ENCODE results near the gene PFN4.
"Not testable (repeated sequence)": the region's sequence is repeated elsewhere in the genome, so short reads cannot be mapped to it uniquely, and the experiment has no call there.

The PFN4 gene

DNA sequence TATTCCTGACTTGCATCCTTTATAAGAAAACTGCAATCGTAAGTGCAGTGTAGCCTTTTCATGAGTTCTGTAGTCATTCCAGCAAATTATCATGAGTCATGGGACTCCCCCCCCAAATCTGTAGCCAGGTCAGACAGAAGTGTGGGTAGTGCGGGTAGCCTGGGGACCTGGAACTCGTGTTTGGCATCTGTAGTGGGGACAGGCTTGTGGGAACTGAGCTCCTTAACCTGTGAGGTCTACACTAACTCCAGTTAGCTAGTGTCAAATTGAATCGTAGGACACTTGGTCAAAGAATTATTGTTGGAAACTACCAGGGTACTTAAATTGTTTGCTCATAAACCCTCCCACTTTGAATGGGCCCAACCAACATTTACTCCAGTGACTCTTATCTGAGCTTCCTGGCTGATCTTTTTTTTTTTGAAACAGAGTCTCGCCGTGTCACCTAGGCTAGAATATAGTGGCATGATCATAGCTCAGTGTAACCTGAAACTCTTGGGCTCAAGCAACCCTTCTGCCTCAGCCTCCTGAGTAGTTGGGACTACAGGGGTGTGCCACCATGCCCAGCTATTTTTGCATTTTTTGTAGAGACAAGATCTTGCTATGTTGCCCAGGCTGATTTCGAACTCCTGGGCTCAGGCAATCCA, 12.4 kb downstream of the PFN4 start:
- no peak for DNase-seq

DNA sequence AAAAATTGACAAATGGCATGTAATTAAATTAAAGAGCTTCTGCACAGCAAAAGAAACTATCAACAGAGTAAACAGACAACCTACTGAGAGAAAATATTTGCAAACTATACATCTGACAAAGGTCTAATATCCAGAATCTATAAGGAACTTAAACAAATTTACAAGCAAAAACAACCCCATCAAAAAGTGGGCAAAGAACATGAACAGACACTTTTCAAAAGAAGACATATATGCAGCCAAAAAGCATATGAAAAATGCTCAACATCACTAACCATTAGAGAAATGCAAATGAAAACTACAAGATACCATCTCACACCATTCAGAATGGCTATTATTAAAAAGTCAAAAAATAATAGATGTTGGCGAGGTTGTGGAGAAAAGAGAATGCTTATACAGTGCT, 13.7 kb downstream of the PFN4 start:
- not testable (repeated sequence) for DNase-seq

DNA sequence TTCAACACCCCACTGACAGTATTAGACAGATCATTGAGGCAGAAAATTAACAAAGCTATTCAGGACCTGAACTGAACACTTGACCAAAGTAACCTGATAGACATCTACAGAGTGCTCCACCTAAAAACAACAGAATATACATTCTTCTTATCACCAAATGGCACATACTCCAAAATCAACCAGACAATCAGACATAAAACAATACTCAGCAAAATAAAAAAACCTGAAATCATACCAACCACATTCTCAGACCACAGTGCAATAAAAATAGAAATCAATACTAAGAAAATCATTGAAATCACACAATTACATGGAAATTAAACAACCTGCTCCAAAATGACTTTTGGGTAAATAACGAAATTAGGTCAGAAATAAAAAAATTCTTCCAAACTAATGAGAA, 15.8 kb downstream of the PFN4 start:
- no peak for DNase-seq

DNA sequence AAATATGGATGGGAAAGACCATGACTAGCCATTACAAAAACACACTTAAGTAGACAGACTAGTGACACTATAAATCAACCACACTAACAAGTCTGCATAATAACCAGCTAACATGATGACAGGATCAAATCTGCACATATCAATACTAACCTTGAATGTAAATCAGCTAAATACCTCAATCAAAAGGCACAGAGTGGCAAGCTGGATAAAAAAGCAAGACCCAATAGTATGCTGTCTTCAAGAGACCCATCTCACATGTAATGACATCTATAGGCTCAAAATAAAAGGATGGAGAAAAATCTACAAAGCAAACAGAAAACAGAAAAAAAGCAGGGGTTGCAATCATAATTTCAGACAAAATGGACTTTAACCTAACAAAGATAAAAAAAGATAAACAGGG, 16.3 kb downstream of the PFN4 start:
- no peak for DNase-seq

DNA sequence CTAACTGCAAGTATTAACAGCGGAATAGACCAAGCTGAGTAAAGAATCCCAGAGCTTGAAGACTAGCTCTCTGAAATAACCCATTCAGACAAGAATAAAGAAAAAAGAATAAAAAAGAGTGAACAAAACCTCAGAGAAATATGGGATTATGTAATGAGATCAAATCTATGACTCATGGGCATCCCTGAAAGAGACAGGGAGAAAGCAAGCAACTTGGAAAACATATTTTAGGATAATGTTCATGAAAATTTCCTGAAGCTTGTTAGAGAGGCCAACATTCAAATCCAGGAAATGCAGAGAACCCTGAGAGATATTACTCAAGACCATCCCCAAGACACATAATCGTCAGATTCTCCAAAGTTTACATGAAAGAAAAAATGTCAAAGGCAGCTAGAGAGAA, 17.3 kb downstream of the PFN4 start:
- DNase-seq = no peak

DNA sequence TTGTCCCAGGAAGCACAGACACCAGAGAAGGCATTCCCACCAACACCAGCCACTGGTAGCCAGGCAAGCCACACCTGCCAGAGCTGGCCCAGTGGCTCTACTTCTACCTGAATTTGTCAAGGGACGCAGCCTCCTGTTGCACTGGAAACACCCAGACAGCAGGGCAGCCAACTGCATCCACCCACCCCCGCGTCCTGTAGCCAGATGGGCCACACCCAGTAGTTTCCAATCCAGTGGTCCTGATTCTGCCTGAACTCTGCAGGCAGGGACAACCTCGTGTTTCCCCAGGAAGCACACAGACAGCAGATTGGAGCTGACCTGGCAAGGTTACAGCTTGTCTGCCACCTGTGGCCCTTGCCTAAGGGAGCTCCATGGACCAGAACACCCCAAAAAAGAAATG, 18.2 kb downstream of the PFN4 start:
- DNase-seq = no peak

DNA sequence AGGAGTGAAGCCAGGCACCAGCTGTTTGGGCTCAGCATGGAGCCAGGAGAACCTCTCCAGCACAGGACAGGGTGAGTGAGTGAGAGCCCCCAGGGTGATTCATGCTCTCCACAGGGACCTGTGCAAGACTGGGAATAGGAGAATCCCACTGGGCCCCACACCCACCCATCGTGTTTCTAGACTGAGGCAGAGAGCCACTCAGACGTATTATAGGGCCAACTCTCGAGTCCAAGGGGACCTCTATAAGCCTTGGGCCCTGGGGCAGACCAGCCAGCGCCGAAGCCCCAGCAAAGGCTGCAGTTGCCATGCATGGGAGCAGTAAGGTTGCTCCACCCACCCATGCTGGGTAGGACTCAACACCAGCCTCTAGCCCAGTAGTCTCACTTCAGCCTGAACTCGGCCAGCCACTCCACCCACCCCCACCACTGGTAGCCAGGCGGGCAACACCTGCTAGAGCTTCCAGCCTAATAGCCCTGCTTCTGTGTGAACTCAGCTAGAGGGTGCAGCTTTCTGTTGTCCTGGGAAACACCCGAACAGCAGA, 19.0 kb downstream of the PFN4 start:
- DNase-seq = no peak

DNA sequence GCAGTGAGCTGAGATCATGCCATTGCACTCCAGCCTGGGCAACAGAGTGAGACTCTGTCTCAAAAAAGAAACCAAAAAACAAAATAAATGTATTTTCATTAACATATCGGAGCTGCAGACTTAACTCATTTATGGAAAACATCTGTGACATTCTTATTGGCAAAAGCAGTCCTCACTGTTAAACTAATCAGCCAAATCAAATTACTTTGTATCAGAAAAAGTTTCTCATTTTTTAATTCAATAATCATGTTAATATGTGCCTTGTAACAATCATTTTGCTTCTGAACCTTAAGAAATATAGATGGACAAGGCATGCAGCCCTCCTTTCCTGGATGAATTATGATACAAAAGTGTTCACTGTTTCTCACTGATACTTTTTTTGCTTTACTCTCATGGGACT, 20.5 kb downstream of the PFN4 start:
- DNase-seq = no peak

DNA sequence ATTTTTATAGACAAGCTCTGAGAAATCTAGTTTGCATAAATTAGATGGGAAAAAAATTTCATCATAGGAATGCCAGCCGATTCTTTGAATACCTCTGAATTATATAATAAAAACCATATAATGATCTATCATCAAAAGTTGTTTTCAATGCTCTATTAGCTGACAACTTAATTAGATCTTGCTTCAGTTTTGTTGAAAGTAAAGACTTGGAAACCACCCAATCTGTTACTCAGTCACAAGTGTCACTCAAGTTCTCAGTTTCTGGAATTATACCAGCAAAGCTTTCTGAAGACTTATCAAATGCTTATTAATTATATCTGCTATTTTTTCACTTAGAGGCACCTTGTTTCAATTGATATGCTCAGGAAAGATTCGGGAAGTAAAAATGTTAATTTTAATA, 21.1 kb downstream of the PFN4 start:
- DNase-seq = no peak

DNA sequence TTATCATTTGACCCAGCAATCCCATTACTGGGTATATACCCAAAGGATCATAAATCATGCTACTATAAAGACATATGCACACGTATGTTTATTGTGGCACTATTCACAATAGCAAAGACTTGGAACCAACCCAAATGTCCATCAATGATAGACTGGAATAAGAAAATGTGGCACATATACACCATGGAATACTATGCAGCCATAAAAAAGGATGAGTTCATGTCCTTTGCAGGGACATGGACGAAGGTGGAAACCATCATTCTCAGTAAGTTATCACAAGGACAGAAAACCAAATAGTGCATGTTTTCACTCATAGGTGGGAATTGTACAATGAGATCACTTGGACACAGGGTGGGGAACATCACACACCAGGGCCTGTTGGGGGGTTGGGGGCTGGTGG, 22.4 kb downstream of the PFN4 start:
- not testable (repeated sequence) for DNase-seq

DNA sequence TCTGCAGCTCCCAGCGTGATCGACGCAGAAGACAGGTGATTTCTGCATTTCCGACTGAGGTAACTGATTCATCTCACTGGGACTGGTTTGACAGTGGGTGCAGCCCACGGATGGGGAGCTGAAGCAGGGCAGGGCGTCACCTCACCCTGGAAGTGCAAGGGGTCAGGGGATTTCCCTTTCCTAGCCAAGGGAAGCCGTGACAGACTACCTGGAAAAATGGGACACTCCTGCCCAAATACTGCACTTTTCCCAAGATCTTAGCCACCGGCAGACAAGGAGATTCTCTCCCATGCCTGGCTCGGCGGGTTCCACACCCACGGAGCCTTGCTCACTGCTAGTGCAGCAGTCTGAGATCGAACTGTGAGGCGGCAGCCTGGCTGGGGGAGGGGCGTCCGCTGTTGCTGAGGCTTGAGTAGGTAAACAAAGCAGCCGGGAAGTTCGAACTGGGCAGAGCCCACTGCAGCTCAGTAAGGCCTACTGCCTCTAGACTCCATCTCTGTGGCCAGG, 27.9 kb downstream of the PFN4 start:
- not testable (repeated sequence) for DNase-seq

DNA sequence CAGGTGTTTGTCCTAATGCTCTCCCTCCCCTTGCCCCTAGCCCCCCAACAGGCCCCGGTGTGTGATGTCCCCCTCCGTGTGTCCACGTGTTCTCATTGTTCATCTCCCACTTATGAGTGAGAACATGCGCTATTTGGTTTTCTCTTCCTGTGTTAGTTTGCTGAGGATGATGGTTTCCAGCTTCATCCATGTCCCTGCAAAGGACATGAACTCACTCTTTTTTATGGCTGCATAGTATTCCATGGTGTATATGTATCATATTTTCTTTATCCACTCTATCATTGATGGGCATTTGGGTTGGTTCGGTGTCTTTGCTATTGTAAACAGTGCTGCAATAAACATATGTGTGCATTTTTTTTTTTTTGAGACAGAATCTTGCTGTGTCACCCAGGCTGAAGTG, 29.9 kb downstream of the PFN4 start:
- not testable (repeated sequence) for DNase-seq

DNA sequence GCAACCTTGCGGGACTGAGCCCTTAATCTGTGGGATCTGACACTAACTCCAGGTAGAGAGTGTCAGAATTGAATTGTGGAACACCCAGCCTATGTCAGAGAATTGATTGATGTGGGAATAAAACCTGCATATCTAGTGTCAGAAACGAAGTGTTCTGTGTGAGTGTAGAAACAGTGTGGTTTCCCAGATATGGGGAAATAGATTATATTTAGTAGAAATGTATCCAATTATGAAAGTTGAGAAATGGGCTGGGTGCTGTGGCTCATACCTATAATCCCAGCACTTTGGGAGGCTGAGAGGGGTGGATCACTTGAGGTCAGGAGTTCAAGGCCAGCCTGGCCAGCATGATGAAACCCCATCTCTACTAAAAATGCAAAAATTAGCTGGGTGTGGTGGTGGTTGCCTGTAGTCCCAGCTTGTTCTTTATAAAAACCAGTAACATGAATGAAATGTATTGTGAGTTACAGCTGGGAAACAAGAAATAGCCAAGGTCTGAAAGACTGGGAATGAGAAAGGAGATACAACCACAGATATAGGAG, 34.2 kb downstream of the PFN4 start:
- no peak for DNase-seq

DNA sequence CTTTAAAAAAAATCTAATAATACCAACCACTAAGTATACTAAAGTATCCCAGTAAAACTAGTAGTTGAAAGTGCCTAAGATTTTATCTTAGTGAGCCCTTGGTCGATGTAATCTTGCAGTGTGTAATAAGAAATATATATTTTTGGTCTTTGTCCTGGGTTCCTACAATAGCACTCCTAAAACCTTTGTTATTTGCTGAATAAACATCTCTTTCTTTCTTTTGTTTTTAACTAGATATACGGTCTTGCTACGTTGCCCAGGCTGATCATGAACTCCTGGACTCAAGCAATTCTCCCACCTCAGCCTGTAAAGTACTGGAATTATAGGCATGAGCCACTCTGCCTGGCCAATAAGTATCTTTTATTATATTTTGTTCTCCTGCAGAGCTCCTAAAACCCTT, 36.1 kb downstream of the PFN4 start:
- DNase-seq = no peak

DNA sequence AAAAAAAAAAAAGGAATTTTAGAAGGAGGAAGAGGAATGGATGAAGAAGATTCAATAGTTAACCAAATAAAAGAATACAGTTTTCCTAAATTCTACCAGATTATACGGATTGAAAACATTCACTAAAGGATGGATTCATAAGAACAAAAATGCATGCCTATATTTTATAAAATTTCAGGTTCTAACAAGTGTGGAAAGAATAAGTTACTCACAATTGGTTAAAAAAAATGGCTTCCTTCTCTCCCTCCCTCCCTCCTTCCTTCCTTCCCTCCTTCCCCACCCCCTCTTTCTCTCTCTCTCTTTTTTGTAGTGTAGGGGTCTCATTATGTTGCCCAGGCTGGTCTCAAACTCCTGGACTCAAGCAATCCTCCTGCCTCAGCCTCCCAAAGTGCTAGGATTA, 36.9 kb downstream of the PFN4 start:
- no peak for DNase-seq

DNA sequence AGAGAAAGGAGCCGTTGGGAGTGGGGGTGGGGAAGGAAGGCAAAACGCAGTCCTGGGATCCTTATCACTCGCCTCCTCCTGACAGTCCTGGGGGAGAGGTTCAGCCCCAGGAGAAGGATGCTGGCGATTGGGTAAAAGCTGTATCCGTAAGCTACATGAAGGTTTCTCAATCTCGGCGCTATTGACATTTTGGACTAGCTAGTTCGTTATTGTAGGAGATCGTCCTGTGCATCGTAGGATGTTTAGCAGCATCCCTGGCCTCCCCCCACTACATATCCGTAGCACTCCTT, 38.0 kb downstream of the PFN4 start:
- no peak for DNase-seq

DNA sequence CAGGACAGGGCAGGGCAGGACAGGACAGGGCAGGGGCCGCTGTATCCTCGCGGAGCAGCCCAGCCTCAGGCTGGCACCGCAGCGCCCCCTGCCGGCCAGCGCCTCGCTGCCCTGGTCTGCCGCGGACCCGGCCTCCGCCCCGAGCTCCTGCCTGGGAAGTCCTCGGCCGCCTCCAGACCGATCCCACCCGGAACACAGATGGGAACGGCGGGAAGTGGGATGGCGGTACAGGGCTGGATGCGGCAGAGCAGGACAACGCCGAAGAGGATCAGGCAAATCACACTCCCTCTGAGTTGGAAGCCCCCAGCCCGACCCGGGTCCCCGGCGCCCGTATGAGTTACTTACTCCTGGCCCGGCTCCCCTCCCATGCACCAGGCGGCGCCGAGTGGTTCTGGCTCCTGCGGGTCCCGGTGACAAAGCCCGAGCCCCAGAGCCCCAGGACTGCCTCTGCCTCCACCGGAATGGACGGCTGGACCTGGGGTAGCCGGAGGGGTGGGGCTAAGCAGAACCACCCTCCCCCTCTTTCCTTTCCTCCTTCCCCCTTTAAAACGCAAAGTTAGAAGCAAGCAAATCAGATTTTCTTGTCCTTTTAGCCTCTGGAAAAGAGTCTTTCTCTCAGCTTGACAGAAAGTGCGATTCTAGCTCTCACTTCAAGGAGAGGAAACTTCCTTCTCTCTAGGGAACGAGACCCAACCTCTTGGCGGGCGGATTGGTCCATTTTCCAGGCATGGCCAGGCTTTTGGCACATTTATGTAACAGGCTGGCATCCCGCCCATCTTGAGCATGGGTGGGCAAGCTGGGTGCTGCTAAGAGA, 38.5 kb downstream of the PFN4 start, which contains the start of gene TP53I3:
Gene TP53I3, minus strand, starts transcription at position 449 of the 814 bp plus-strand sequence. CDS start 508 bp downstream, outside the sequence.
- peak; percentile 96 for DNase-seq

DNA sequence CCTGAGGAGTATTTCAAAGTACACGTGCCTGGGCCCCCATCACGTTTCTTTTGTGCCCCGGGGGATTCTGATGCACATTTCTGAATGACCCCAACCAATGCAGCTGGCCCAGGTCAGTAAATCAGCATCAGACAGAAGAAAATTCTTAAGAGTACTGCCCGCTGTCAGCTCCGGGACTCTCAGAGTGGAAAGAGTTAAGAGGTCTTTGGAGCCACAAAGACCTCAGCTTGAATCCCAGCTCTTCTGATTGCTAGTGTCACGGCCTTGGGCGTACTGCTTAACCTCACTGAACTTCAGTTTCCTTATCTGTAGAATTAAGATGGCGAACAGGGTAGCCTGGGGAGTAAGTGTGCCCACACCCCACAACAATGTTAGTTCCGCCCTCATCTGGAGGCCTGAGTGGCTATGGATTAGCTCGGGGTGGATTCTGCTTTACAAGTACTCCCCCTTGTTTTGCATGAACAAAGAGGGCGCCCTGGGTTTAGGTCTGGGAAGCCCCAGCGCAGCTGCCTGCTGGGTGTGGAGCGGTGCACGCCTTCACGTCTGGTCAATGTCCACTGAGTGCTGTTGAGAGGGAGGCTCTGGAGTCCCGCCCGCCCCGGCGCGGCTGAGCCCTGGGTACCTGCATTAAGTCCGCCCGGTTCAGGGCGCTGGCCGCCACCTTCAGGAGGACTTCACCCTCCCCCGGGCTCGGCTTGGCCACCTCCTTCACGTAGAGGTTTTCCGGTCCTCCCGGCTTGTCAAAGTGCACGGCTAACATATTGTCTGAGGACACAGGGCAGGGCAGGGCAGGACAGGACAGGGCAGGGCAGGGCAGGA, 39.4 kb downstream of the PFN4 start:
- no peak for DNase-seq

DNA sequence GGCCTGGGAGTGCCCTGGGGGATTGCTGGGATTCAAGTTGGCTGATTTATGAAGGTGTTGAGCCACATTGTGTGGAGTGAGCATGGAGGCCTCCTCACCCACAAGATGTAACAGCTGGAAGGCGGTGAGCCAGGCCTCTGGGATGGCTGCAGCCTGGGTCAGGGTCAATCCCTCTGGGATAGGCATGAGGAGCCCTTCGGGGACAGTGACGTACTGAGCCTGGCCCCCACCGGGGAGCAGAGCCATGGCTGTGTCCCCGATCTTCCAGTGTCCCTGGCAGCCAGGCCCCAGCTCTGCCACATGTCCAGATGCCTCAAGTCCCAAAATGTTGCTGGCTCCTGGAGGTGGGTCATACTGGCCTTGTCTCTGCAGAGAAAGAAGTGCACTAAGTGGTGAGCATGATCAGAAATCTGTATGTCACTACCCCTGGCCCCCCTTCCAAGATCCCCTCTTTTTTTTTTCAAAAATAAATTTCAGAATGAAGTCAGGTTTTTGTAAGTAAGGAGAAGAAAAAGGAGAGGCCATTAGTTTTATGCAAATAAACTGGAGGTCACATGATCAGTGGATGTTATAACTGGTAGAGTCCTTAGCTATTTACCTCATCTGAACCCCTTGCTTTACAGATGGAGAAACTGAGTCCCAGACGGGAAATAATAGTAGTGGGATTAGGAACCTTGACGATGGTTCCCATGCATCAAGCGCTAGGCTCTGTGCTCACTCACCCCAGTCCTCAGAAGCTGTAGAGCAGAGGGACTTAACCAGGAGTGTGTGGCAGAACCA, 40.2 kb downstream of the PFN4 start:
- DNase-seq = no peak

DNA sequence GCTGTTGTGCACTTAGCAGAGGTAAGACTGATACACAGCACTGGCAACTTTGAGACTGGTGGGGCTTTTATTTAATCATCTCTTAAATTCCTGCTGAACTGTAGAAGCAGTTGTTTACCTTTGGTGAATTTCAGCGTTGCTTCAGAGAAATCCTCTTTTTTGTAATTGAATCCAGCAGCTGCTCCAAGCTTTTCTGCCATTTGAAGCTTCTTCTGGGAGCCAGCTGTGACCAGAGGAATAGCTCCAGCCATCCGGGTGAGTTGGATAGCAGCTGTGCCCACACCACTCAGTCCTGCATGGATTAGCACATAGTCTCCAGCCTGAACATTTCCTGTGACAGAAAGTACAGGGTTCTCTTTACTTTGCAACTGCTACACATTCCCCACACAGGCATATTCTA, 42.4 kb downstream of the PFN4 start:
- no peak for DNase-seq

DNA sequence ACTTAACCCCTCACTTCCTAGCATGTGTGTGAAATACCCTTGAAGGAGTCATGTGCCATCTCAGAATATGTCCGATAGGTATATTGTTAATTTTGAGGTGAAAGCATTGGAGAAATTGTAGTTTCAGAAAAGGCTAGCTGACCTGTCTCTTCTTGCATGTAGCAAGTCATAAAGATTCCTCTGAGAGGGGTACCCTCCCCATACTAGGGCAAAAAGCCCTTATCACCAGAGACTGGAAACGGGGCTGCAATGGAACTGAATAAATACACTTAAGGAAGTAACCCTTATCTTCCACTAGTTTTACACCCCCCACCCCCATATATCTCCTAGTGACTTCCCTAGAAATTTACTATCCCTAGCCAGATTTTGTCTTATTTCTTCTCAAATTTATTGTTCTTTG, 45.3 kb downstream of the PFN4 start:
- DNase-seq = no peak

DNA sequence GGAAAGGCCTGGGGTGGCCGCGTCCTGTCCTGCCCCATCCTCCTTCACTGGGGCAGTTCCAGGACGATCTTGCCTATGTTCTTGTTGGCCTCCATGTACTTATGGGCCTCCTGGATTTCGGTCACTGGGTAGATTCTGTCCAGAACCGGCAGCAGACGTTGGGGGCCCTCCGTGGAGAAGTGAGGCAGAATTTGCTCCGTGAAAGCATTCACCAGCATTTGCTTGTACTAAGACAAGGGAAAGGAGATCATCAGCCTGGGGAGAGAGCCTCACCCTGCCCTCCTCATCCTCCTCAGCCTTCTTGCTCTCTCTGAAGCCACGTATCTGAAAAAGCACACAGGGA, 45.6 kb downstream of the PFN4 start:
- DNase-seq = no peak

All from right forelimb (tissue), 1 donor.